Natural killer cell (primary cell): ENCODE measurements around the gene RALGPS1. TPM values are rescaled to one million over a fixed set of nuclear protein-coding genes. Genes with fewer than 3 reads are reported as not detected.
A peak's percentile ranks its signal among the peaks of the same experiment; 100 is the strongest.

ENCODE experiments used
- ATAC-seq, 3 donors: fragments of 150-1000 bp in 2 of 3; fragments of 200-7000 bp in 1 of 3; cut with Tn5 transposase; 1 replicate in 1 of 3; 2 replicates in 2 of 3; pipeline ENCODE4 v1.10.0; 2021; ENCODE audit warnings: mild to moderate bottlenecking in 2 of 3, moderate library complexity in 2 of 3
- DNase-seq, 2 donors: peaks; one replicate each; pipeline versions ENCODE4 v3.0.0 to v3.0.0-alpha.2; 2013 to 2021; ENCODE audit warnings: mixed read lengths in 1 of 2
- H3K27ac ChIP-seq: one replicate; pipeline ENCODE4 v1.5.1; 2013; ENCODE audit warnings: mild to moderate bottlenecking, low read length
- H3K27me3 ChIP-seq: one replicate; pipeline ENCODE4 v1.6.1; 2013; ENCODE audit warnings: low read length; ENCODE audit not compliant: control insufficient read depth, insufficient read depth
- H3K36me3 ChIP-seq: one replicate; pipeline ENCODE4 v1.6.1; 2013; ENCODE audit warnings: low read length; ENCODE audit not compliant: control insufficient read depth, insufficient read depth
- H3K4me1 ChIP-seq: one replicate; pipeline ENCODE4 v1.6.1; 2013; ENCODE audit warnings: low read length; ENCODE audit not compliant: control insufficient read depth, insufficient read depth
- H3K4me3 ChIP-seq: one replicate; pipeline ENCODE4 v1.5.1; 2013; ENCODE audit warnings: low read length
- H3K9me3 ChIP-seq: one replicate; pipeline ENCODE4 v1.6.1; 2013; ENCODE audit warnings: low read length; ENCODE audit not compliant: control insufficient read depth, insufficient read depth
- H3K27ac Mint-ChIP-seq, 2 donors: one replicate each; pipeline ENCODE4 v1.8.0; 2022; ENCODE audit warnings: mild to moderate bottlenecking in 2 of 2, mixed read lengths in 2 of 2, moderate library complexity in 1 of 2
- H3K27me3 Mint-ChIP-seq, 2 donors: one replicate each; pipeline ENCODE4 v1.8.0; 2022; ENCODE audit warnings: low read depth in 2 of 2, mixed read lengths in 2 of 2
- H3K36me3 Mint-ChIP-seq: one replicate; pipeline ENCODE4 v1.8.0; 2022; ENCODE audit warnings: mixed read lengths
- H3K4me1 Mint-ChIP-seq, 2 donors: one replicate each; pipeline ENCODE4 v1.8.0; 2022; ENCODE audit warnings: mixed read lengths in 2 of 2
- H3K4me3 Mint-ChIP-seq: one replicate; pipeline ENCODE4 v1.8.0; 2022; ENCODE audit warnings: mild to moderate bottlenecking, moderate library complexity, mixed read lengths
- H3K9me3 Mint-ChIP-seq, 2 donors: one replicate each; pipeline ENCODE4 v1.8.0; 2022; ENCODE audit warnings: mixed read lengths in 2 of 2
- WGBS: methylation state at CpG from one replicate; pipeline ENCODE4 v1.1.7; 2013; ENCODE audit warnings: missing lambda C conversion rate; ENCODE audit not compliant: insufficient coverage; 5-methylcytosine and 5-hydroxymethylcytosine counted together
- intact Hi-C: fragments of 100-400 bp; cut with micrococcal nuclease; formaldehyde crosslinking; loops from one replicate; pipeline ENCODE4 v1.14.2; 2022
- total RNA-seq, 4 donors: library from RNA; stranded (reverse); fragments of 120-200 nt in 1 of 4; gene quantifications; one replicate each; pipeline versions ENCODE4 v1.2.3 to v1.2.4, GENCODE V29; 2013 to 2022
- TF ChIP-seq, protein P1 (sequence below): fragments of 200-600 bp; IDR thresholded peaks from one replicate; pipeline ENCODE4 v1.8.0; 2022; ENCODE audit warnings: antibody characterized with exemption

Gene RALGPS1
- total RNA-seq, 3 donors from 2014 or later (not counting 1 experiment from before 2014, with no cell fraction given), result 11.9 to 21.2 (median 13.2) TPM

DNA sequence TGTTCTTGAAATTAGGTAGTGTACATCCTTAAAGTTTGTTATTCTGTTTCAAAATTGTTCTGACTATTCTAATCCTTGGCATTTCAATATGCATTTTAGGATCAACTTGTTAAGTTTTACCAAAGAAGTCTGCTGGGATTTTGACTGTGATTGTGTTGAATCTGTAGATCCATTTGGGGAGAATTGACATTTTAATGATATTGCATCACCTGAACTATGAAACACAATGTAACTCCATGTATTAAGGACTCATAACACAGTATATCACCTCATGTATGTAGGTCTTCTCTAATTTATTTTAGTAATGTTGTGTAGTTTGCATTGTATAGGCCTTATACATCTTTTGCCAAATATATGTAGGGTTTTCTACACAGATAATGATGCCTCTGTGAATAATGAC lies 77.8 kb downstream of the RALGPS1 start:
- intact Hi-C loops, result no loop called here
- Histone ChIP-seq H3K27ac (no peak overlapping the region), H3K4me3 (no peak overlapping the region), H3K27me3 (peaks cover 31% of the 10 kb centered on the region), H3K9me3 (peaks cover 2% of the 10 kb centered on the region), H3K4me1 (peaks cover 19% of the 10 kb centered on the region), H3K36me3 (no peaks in the 10 kb centered on the region)
- Mint-ChIP-seq H3K36me3 (peaks cover 36% of the 10 kb centered on the region), H3K9me3 (peaks cover 0 to 3% of the 10 kb centered on the region in 2 donors), H3K4me3 (no peak overlapping the region), H3K4me1 (peaks cover 32% of the 10 kb centered on the region in 2 donors), H3K27me3 (peaks cover 50 to 51% of the 10 kb centered on the region in 2 donors), H3K27ac (no peak overlapping the region)
- DNase-seq (no peak), ATAC-seq (no peak)
- TF ChIP-seq, protein P1, sequence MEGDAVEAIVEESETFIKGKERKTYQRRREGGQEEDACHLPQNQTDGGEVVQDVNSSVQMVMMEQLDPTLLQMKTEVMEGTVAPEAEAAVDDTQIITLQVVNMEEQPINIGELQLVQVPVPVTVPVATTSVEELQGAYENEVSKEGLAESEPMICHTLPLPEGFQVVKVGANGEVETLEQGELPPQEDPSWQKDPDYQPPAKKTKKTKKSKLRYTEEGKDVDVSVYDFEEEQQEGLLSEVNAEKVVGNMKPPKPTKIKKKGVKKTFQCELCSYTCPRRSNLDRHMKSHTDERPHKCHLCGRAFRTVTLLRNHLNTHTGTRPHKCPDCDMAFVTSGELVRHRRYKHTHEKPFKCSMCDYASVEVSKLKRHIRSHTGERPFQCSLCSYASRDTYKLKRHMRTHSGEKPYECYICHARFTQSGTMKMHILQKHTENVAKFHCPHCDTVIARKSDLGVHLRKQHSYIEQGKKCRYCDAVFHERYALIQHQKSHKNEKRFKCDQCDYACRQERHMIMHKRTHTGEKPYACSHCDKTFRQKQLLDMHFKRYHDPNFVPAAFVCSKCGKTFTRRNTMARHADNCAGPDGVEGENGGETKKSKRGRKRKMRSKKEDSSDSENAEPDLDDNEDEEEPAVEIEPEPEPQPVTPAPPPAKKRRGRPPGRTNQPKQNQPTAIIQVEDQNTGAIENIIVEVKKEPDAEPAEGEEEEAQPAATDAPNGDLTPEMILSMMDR, result no peak

DNA sequence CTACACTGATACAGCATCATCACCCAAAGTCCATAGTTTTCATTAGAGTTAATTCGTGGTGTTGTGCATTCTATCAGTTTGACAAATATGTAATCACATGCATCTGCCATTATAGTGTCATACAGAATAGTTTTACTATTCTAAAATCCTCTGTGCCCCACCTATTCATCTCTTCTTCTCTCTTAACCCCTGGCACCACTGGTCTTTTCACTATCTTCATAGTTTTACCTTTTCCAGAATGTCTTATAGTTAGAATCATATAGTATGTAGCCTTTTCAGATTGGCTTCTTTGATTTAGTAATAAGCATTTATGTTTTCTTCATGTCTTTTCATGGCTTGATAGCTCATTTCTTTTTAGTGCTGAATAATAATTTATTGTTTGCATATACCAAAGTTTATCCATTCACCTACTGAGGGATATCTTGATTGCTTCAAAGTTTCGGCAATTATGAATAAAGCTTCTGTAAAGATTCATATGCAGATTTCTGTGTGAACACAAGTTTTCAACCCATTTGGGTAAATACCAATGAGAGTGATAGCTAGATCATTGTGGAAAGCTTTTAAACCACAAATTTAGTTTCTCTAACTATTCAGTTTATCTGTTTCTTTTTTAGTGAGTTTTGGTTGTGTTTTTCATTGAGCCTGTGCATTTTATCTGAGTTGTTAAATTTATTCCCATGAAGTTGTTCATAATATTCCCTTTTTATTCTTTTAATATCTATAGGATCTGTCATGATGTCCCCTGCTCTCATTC lies 84.9 kb downstream of the RALGPS1 start:
- Histone ChIP-seq H3K27me3 (no peaks in the 10 kb centered on the region), H3K4me1 (no peaks in the 10 kb centered on the region), H3K9me3 (no peaks in the 10 kb centered on the region), H3K4me3 (no peak overlapping the region), H3K27ac (no peak overlapping the region), H3K36me3 (no peaks in the 10 kb centered on the region)
- ATAC-seq (no peak), DNase-seq (no peak)
- no peaks in the 10 kb centered on the region for H3K36me3 Mint-ChIP-seq
- intact Hi-C loops, result no loop called here
- 100% methylated on average over 1 of the region's 2 CpGs for WGBS
- no peak overlapping the region for H3K4me3 Mint-ChIP-seq
- H3K9me3 Mint-ChIP-seq, result no peaks in the 10 kb centered on the region
- H3K27me3 Mint-ChIP-seq, result peaks cover 7 to 10% of the 10 kb centered on the region in 2 donors
- TF ChIP-seq, protein P1, result no peak
- H3K4me1 Mint-ChIP-seq, result peaks cover 6 to 8% of the 10 kb centered on the region in 2 donors
- no peak overlapping the region for H3K27ac Mint-ChIP-seq

- peak overlapping the region; percentile 79 to 88 for H3K27ac Mint-ChIP-seq
- Histone ChIP-seq H3K27me3 (no peaks in the 10 kb centered on the region), H3K36me3 (no peaks in the 10 kb centered on the region), H3K9me3 (no peaks in the 10 kb centered on the region), H3K4me1 (peaks cover 13% of the 10 kb centered on the region), H3K4me3 (no peak overlapping the region), H3K27ac (peak overlapping the region; percentile 15)
- no peaks in the 10 kb centered on the region for H3K36me3 Mint-ChIP-seq
- peaks cover 31 to 35% of the 10 kb centered on the region in 2 donors for H3K4me1 Mint-ChIP-seq
- H3K9me3 Mint-ChIP-seq, result no peaks in the 10 kb centered on the region
- peaks cover 8 to 10% of the 10 kb centered on the region in 2 donors for H3K27me3 Mint-ChIP-seq
- intact Hi-C loops, result loop anchor here (2.0 kb wide), 1 partner anchor 18 kb away; no protein-coding TSS in a partner anchor
- peak; percentile 92 to 98 (median 94) for ATAC-seq
- TF ChIP-seq, protein P1, result no peak
- peak overlapping the region; percentile 53 for H3K4me3 Mint-ChIP-seq
- WGBS, result 15% methylated on average over 3 of the region's 3 CpGs
- DNase-seq, result peak; percentile 36 to 87
These were observed 90.6 kb downstream of the RALGPS1 start for GRCh38 chr9:127004946-127005769.
